Endothelial cell of umbilical vein (primary cell): ENCODE results near the gene ITGA5.

ENCODE experiments used
- CTCF ChIP-seq, 2 donors: IDR thresholded peaks; 1 replicate in 1 of 2; 2 replicates in 1 of 2; pipeline ENCODE4 v1.5.1; 2011; ENCODE audit warnings: low read length in 2 of 2, mild to moderate bottlenecking in 2 of 2, moderate library complexity in 2 of 2, control low read depth in 1 of 2, inconsistent platforms in 1 of 2, low read depth in 1 of 2; ENCODE audit not compliant: insufficient read depth in 1 of 2; ENCODE audit errors: extremely low read depth in 1 of 2
- EZH2 ChIP-seq: IDR thresholded peaks from 2 replicates; pipeline ENCODE4 v1.6.1; 2012; ENCODE audit warnings: borderline replicate concordance, low read depth, mild to moderate bottlenecking, moderate library complexity, low read length, inconsistent platforms; ENCODE audit not compliant: severe bottlenecking
- MAX ChIP-seq: IDR thresholded peaks from 2 replicates; pipeline ENCODE4 v1.6.1; 2011; ENCODE audit not compliant: insufficient read depth, insufficient read length
- POLR2A ChIP-seq: IDR thresholded peaks from 2 replicates; pipeline ENCODE4 v1.6.1; 2012; ENCODE audit warnings: low read depth, mild to moderate bottlenecking, control low read depth, low read length

- TF ChIP-seq CTCF (IDR thresholded peaks at IDR 0.05; ENCODE audit: extremely low read depth in 1 of 2, insufficient read depth in 1 of 2, low read depth in 1 of 2, low read length in 2 of 2): no peak
- TF ChIP-seq POLR2A: no peak
- TF ChIP-seq EZH2: no peak
- TF ChIP-seq MAX: no peak
These were observed 13.1 kb upstream of the ITGA5 start for GRCh38 chr12:54431911-54432814.
